GM06990 (cell line): ENCODE measurements around the gene FSD2.
"Not testable (repeated sequence)": the region's sequence is repeated elsewhere in the genome, so short reads cannot be mapped to it uniquely, and the experiment has no call there.

Experiments used
- DNase-seq: peaks from one replicate; pipeline ENCODE4 v3.0.0-alpha.2; 2011; ENCODE audit not compliant: insufficient read length; ENCODE audit errors: extremely low read depth
- H3K27me3 ChIP-seq: replicated peaks from 2 replicates; pipeline ENCODE4 v1.6.0; 2011; ENCODE audit warnings: low read length; ENCODE audit not compliant: control insufficient read depth, insufficient read depth
- H3K36me3 ChIP-seq: 2 replicates; pipeline ENCODE4 v1.5.1; 2011; ENCODE audit warnings: low read length; ENCODE audit not compliant: control insufficient read depth, insufficient read depth
- H3K4me3 ChIP-seq: replicated peaks from 2 replicates; pipeline ENCODE4 v1.5.1; 2011; ENCODE audit warnings: low read depth, mild to moderate bottlenecking, control low read depth, low read length
- CTCF ChIP-seq: IDR thresholded peaks from 2 replicates; pipeline ENCODE4 v1.5.1; 2011; ENCODE audit warnings: low read length, control low read depth, mild to moderate bottlenecking, inconsistent platforms; ENCODE audit not compliant: insufficient read depth, poor library complexity, severe bottlenecking

The FSD2 gene

GRCh38 chr15:82767163-82767829 is 38.6 kb downstream of the FSD2 start:
- no peak for TF ChIP-seq CTCF
- H3K36me3 ChIP-seq = peaks cover 6% of the 10 kb centered on the region
- DNase-seq = no peak
- H3K4me3 ChIP-seq = no peak overlapping the region
- H3K27me3 ChIP-seq = no peaks in the 10 kb centered on the region

DNA sequence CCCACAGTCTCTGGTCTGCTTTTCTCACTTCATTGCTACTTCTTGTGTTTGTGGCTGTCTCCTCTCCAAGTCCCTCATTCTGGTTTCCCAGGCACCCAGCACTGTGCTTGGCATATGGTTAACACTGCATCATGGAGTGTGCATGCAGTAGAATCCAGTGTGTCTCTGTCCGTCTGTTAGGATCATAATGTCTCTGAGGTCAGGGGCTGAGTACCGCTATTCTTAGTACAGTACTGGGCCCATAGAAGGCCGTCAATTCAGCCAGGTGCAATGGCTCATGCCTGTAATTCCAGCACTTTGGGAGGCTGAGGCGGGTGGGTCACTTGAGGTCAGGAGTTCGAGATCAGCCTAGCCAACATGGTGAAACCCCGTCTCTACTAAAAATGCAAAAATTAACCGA is 39.7 kb downstream of the FSD2 start:
- not testable (repeated sequence) for DNase-seq, H3K27me3 ChIP-seq, H3K4me3 ChIP-seq, H3K36me3 ChIP-seq

DNA sequence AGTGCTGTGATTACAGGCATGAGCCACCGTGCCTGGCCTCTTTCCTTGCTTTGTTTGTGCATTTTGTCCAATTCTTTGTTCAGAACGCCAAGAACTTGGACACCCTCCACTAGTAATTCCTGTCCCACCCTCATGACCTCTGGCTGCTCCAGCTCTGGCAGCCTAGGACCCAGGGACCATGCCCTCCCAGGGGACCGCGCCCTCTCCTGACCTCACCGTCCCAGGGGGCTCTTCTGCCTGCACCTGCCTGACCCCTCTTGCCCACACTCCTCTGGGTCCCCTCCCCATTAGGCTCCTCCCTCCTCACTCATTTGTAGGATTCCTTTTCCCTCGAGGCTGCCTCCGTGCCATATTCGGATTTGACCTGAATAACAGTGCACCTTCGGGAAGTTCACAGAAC is 41.1 kb downstream of the FSD2 start:
- Histone ChIP-seq H3K4me3 (no peak overlapping the region), H3K27me3 (no peaks in the 10 kb centered on the region), H3K36me3 (peaks cover 6% of the 10 kb centered on the region)
- no peak for TF ChIP-seq CTCF
- no peak for DNase-seq

GRCh38 chr15:82764117-82764490 is 41.8 kb downstream of the FSD2 start:
- TF ChIP-seq CTCF = no peak
- Histone ChIP-seq H3K36me3 (peaks cover 6% of the 10 kb centered on the region), H3K27me3 (no peaks in the 10 kb centered on the region), H3K4me3 (no peak overlapping the region)
- DNase-seq = no peak

- no peak overlapping the region for H3K4me3 ChIP-seq
- H3K36me3 ChIP-seq = peaks cover 8% of the 10 kb centered on the region
- no peaks in the 10 kb centered on the region for H3K27me3 ChIP-seq
- no peak for DNase-seq
- TF ChIP-seq CTCF = no peak
These were observed 42.3 kb downstream of the FSD2 start for GRCh38 chr15:82763361-82764116.

DNA sequence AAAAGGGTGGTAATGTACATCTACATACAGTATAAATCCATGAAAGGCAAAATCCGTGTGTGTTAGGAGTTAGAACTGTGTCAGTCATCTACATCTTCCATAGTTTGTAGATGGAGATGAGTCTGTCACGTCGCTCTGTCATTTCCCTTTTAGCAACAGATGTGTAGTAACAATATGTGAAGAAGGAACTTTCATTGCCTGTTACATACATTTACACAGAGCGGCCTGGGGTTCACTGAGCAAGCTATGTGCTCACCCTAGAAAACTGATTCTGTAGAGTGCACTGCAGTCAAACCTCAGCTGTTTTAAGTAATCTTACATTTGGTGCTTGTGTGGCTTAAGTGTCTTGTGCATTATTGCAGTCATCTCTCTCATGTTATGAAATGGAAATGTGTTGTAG is 54.6 kb downstream of the FSD2 start:
- H3K36me3 ChIP-seq = peaks cover 9% of the 10 kb centered on the region
- H3K27me3 ChIP-seq = no peaks in the 10 kb centered on the region
- TF ChIP-seq CTCF = no peak
- H3K4me3 ChIP-seq = peak overlapping the region; percentile 95
- no peak for DNase-seq
